Suprapubic skin (tissue), 4 donors: Measurements from ENCODE around the gene GLOD4. TPM values are rescaled to one million over a fixed set of nuclear protein-coding genes. Genes with fewer than 3 reads are reported as not detected.

Experiments
- DNase-seq, 2 donors: peaks; one replicate each; pipeline ENCODE4 v3.0.0-alpha.2; 2019; ENCODE audit warnings: low spot score in 2 of 2
- H3K27ac ChIP-seq: fragments of 200-600 bp; sonication (generic); one replicate; pipeline ENCODE4 v1.5.1; 2019
- H3K27me3 ChIP-seq: fragments of 200-600 bp; sonication (generic); one replicate; pipeline ENCODE4 v1.5.1; 2019
- H3K36me3 ChIP-seq: fragments of 200-600 bp; sonication (generic); one replicate; pipeline ENCODE4 v1.5.1; 2019
- H3K4me1 ChIP-seq: fragments of 200-600 bp; sonication (generic); one replicate; pipeline ENCODE4 v1.5.1; 2019
- H3K4me3 ChIP-seq: fragments of 200-600 bp; sonication (generic); one replicate; pipeline ENCODE4 v1.5.1; 2019; ENCODE audit warnings: mild to moderate bottlenecking
- H3K9me3 ChIP-seq: fragments of 200-600 bp; sonication (generic); one replicate; pipeline ENCODE4 v1.5.1; 2019
- CTCF ChIP-seq, 2 donors: fragments of 200-600 bp in 1 of 2; fragments of 450-650 bp in 1 of 2; sonication (generic) in 1 of 2; IDR thresholded peaks; one replicate each; pipeline ENCODE4 v1.5.1; 2016 to 2019; ENCODE audit warnings: antibody characterized with exemption in 2 of 2, mild to moderate bottlenecking in 1 of 2, moderate library complexity in 1 of 2
- EP300 ChIP-seq: sonication (generic); formaldehyde crosslinking; IDR thresholded peaks from one replicate; pipeline ENCODE4 v1.6.1; 2017; ENCODE audit warnings: antibody characterized with exemption
- POLR2A ChIP-seq, 2 donors: fragments of 450-650 bp; IDR thresholded peaks; one replicate each; pipeline ENCODE4 v1.6.1; 2017; ENCODE audit warnings: antibody characterized with exemption in 2 of 2, mild to moderate bottlenecking in 2 of 2, moderate library complexity in 2 of 2
- POLR2AphosphoS5 ChIP-seq, 3 donors: sonication (generic); formaldehyde crosslinking; IDR thresholded peaks; one replicate each; pipeline ENCODE4 v1.6.1; 2017; ENCODE audit warnings: antibody characterized with exemption in 3 of 3
- WGBS: methylation state at CpG from one replicate; pipeline ENCODE4 v1.1.5; 2018; 5-methylcytosine and 5-hydroxymethylcytosine counted together
- total RNA-seq, 4 donors: library from RNA; depleted of rRNA; stranded (reverse); fragments of >200 nt; gene quantifications; one replicate each; pipeline ENCODE4 v1.1.0, GENCODE V29; 2016

Gene GLOD4
- total RNA-seq, 4 donors from 2014 or later = 58.9 to 102 (median 72.1) TPM

GRCh38 chr17:802481-802880 lies 20.4 kb upstream of the GLOD4 start:
- Histone ChIP-seq H3K4me1 (no peaks in the 10 kb centered on the region), H3K9me3 (no peaks in the 10 kb centered on the region), H3K27ac (no peak overlapping the region), H3K27me3 (no peaks in the 10 kb centered on the region), H3K4me3 (no peak overlapping the region), H3K36me3 (peaks cover 39% of the 10 kb centered on the region)
- TF ChIP-seq CTCF (IDR thresholded peaks at IDR 0.05) (no peak), POLR2AphosphoS5 (IDR thresholded peaks at IDR 0.05) (no peak), POLR2A (IDR thresholded peaks at IDR 0.05) (no peak), EP300 (no peak)
- DNase-seq = no peak
- 81% methylated on average over 7 of the region's 14 CpGs for WGBS

- 90% methylated on average over 6 of the region's 6 CpGs for WGBS
- no peak overlapping the region for H3K4me3 ChIP-seq
- H3K4me1 ChIP-seq = no peaks in the 10 kb centered on the region
- no peak overlapping the region for H3K27ac ChIP-seq
- no peaks in the 10 kb centered on the region for H3K27me3 ChIP-seq
- TF ChIP-seq EP300 = no peak
- no peak for TF ChIP-seq POLR2A (IDR thresholded peaks at IDR 0.05)
- TF ChIP-seq CTCF (IDR thresholded peaks at IDR 0.05) = no peak
- no peak for TF ChIP-seq POLR2AphosphoS5 (IDR thresholded peaks at IDR 0.05)
- H3K36me3 ChIP-seq = peaks cover 39% of the 10 kb centered on the region
- H3K9me3 ChIP-seq = no peaks in the 10 kb centered on the region
- DNase-seq = no peak
These were observed 19.6 kb upstream of the GLOD4 start for GRCh38 chr17:801660-802059.

GRCh38 chr17:800446-801242 lies 18.6 kb upstream of the GLOD4 start:
- H3K4me3 ChIP-seq = no peak overlapping the region
- no peaks in the 10 kb centered on the region for H3K9me3 ChIP-seq
- no peak overlapping the region for H3K27ac ChIP-seq
- DNase-seq = no peak
- no peaks in the 10 kb centered on the region for H3K27me3 ChIP-seq
- peaks cover 36% of the 10 kb centered on the region for H3K36me3 ChIP-seq
- TF ChIP-seq POLR2AphosphoS5 (IDR thresholded peaks at IDR 0.05) (no peak), EP300 (no peak), POLR2A (IDR thresholded peaks at IDR 0.05) (no peak), CTCF (IDR thresholded peaks at IDR 0.05) (no peak)
- 86% methylated on average over 23 of the region's 39 CpGs for WGBS
- H3K4me1 ChIP-seq = no peaks in the 10 kb centered on the region

- WGBS = 85% methylated on average over 11 of the region's 11 CpGs
- H3K27me3 ChIP-seq = no peaks in the 10 kb centered on the region
- no peaks in the 10 kb centered on the region for H3K9me3 ChIP-seq
- TF ChIP-seq POLR2AphosphoS5 (IDR thresholded peaks at IDR 0.05) = no peak
- no peak for TF ChIP-seq CTCF (IDR thresholded peaks at IDR 0.05)
- H3K36me3 ChIP-seq = peaks cover 30% of the 10 kb centered on the region
- no peak overlapping the region for H3K27ac ChIP-seq
- DNase-seq = no peak
- H3K4me1 ChIP-seq = peaks cover 11% of the 10 kb centered on the region
- no peak overlapping the region for H3K4me3 ChIP-seq
These were observed 17.2 kb upstream of the GLOD4 start for GRCh38 chr17:799261-799660.

- Histone ChIP-seq H3K4me3 (no peak overlapping the region), H3K36me3 (peaks cover 22% of the 10 kb centered on the region), H3K4me1 (peaks cover 11% of the 10 kb centered on the region), H3K9me3 (no peaks in the 10 kb centered on the region), H3K27me3 (no peaks in the 10 kb centered on the region), H3K27ac (no peak overlapping the region)
- no peak for TF ChIP-seq CTCF (IDR thresholded peaks at IDR 0.05)
- no peak for TF ChIP-seq EP300
- no peak for TF ChIP-seq POLR2AphosphoS5 (IDR thresholded peaks at IDR 0.05)
- no peak for TF ChIP-seq POLR2A (IDR thresholded peaks at IDR 0.05)
- no peak for DNase-seq
- 66% methylated on average over 11 of the region's 11 CpGs for WGBS
These were observed 16.2 kb upstream of the GLOD4 start for GRCh38 chr17:798246-798645.
